GM18873 (cell line): Measurements from ENCODE around the gene GPR4.

ENCODE experiments used
- ATAC-seq: cut with Tn5 transposase; IDR thresholded peaks from one replicate; pipeline ENCODE4 v1.9.1; 2021; ENCODE audit warnings: mild to moderate bottlenecking, moderate library complexity, moderate number of reproducible peaks; ENCODE audit not compliant: unreplicated experiment, low FRiP score

The GPR4 gene

GRCh38 chr19:45591004-45591637 lies 10.9 kb downstream of the GPR4 start:
- ATAC-seq: no peak

GRCh38 chr19:45590300-45591003 lies 11.6 kb downstream of the GPR4 start:
- no peak for ATAC-seq

- ATAC-seq: no peak
These were observed 12.2 kb downstream of the GPR4 start for GRCh38 chr19:45589768-45590167.

- no peak for ATAC-seq
These were observed 14.1 kb downstream of the GPR4 start for GRCh38 chr19:45587873-45588272.

- no peak for ATAC-seq
These were observed 16.8 kb downstream of the GPR4 start for GRCh38 chr19:45585158-45585577.

- ATAC-seq: peak; percentile 87
These were observed 17.5 kb downstream of the GPR4 start, which contains the start of gene OPA3 for GRCh38 chr19:45584332-45585157. Gene OPA3 (minus strand): TSS chr19:45584802. CDS start chr19:45584764, 38 bp downstream.

- no peak for ATAC-seq
These were observed 20.4 kb downstream of the GPR4 start for GRCh38 chr19:45581576-45581975.

GRCh38 chr19:45578861-45579260 lies 23.2 kb downstream of the GPR4 start:
- ATAC-seq: no peak

GRCh38 chr19:45577111-45577905 lies 24.7 kb downstream of the GPR4 start:
- no peak for ATAC-seq

GRCh38 chr19:45576682-45577081 lies 25.3 kb downstream of the GPR4 start:
- no peak for ATAC-seq

GRCh38 chr19:45575216-45575615 lies 26.8 kb downstream of the GPR4 start:
- ATAC-seq: no peak

GRCh38 chr19:45574526-45574925 lies 27.5 kb downstream of the GPR4 start:
- no peak for ATAC-seq

- ATAC-seq: no peak
These were observed 30.4 kb downstream of the GPR4 start for GRCh38 chr19:45571457-45572220.

- ATAC-seq: no peak
These were observed 32.2 kb downstream of the GPR4 start for GRCh38 chr19:45569619-45570421.

GRCh38 chr19:45568732-45569131 lies 33.3 kb downstream of the GPR4 start:
- no peak for ATAC-seq

GRCh38 chr19:45567609-45568008 lies 34.4 kb downstream of the GPR4 start:
- no peak for ATAC-seq

- no peak for ATAC-seq
These were observed 37.8 kb downstream of the GPR4 start for GRCh38 chr19:45564131-45564780.

GRCh38 chr19:45560686-45561085 lies 41.3 kb downstream of the GPR4 start:
- no peak for ATAC-seq
